ENCODE data around the gene CES2.

- TF ChIP-seq RNF2 (IDR thresholded peaks at IDR 0.05; ENCODE audit: borderline replicate concordance, low read depth) (no peak), CTCF (IDR thresholded peaks at IDR 0.05) (no peak), EP300 (IDR thresholded peaks at IDR 0.05) (no peak), REST (IDR thresholded peaks at IDR 0.05) (no peak), RAD21 (conservative IDR thresholded peaks at IDR 0.05 in 1 of 2, IDR thresholded peaks at IDR 0.05 in 1 of 2) (no peak), RCOR1 (IDR thresholded peaks at IDR 0.05; ENCODE audit: low read depth, low read length) (no peak), USF2 (IDR thresholded peaks at IDR 0.05) (no peak), HDAC2 (IDR thresholded peaks at IDR 0.05) (no peak), EHMT2 (IDR thresholded peaks at IDR 0.05; ENCODE audit: low read depth) (no peak), JUN (IDR thresholded peaks at IDR 0.05) (no peak), BCL3 (IDR thresholded peaks at IDR 0.05) (no peak), KDM1A (IDR thresholded peaks at IDR 0.05; ENCODE audit: low read depth) (0 out of 2 replicates have a peak, but pooled peaks have one; percentile 54), RARB (CRISPR knock-in tag; IDR thresholded peaks at IDR 0.05) (no peak), BHLHE40 (IDR thresholded peaks at IDR 0.05; ENCODE audit: low read depth, low read length) (no peak)
Measured at GRCh38 chr16:66898933-66899309, 36.4 kb upstream of the CES2 start.
